Renal cortex interstitium (tissue), 11 donors: ENCODE results near the gene PTPRN2. TPM values are rescaled to one million over a fixed set of nuclear protein-coding genes. Genes with fewer than 3 reads are reported as not detected.
"Not testable (repeated sequence)": the region's sequence is repeated elsewhere in the genome, so short reads cannot be mapped to it uniquely, and the experiment has no call there.

Experiments used
- DNase-seq, 11 donors: peaks; one replicate each; pipeline ENCODE4 v3.0.0-alpha.2; 2013; ENCODE audit warnings: low read depth in 9 of 11, low spot score in 4 of 11; ENCODE audit errors: extremely low read depth in 1 of 11
- polyA plus RNA-seq, 3 donors: library from polyadenylated mRNA; unstranded; fragments of 120-200 nt; gene quantifications; one replicate each; pipeline ENCODE4 v1.2.1, GENCODE V29; 2013; ENCODE audit not compliant: insufficient read length in 3 of 3

PTPRN2 gene
- polyA plus RNA-seq, 3 donors = 6.0 to 7.7 (median 7.2) TPM

- no peak for DNase-seq
Measured at GRCh38 chr7:158051776-158052175, 535.8 kb downstream of the PTPRN2 start.

GRCh38 chr7:158050978-158051651 lies 536.5 kb downstream of the PTPRN2 start:
- no peak for DNase-seq

- no peak for DNase-seq
Measured at GRCh38 chr7:158050441-158050977, 537.1 kb downstream of the PTPRN2 start.

- no peak for DNase-seq
Measured at GRCh38 chr7:158049271-158049670, 538.4 kb downstream of the PTPRN2 start.

GRCh38 chr7:158048569-158048968 lies 539.1 kb downstream of the PTPRN2 start:
- DNase-seq = no peak

GRCh38 chr7:158047391-158048059 lies 540.1 kb downstream of the PTPRN2 start:
- DNase-seq = no peak

- DNase-seq = not testable (repeated sequence)
Measured at GRCh38 chr7:158046246-158046645, 541.4 kb downstream of the PTPRN2 start.

GRCh38 chr7:158044482-158044823 lies 543.2 kb downstream of the PTPRN2 start:
- DNase-seq = no peak

- no peak for DNase-seq
Measured at GRCh38 chr7:158043551-158044481, 543.8 kb downstream of the PTPRN2 start.

- DNase-seq = no peak
Measured at GRCh38 chr7:158042156-158042880, 545.3 kb downstream of the PTPRN2 start.

GRCh38 chr7:158040199-158040598 lies 547.4 kb downstream of the PTPRN2 start:
- no peak for DNase-seq

GRCh38 chr7:158039270-158039669 lies 548.4 kb downstream of the PTPRN2 start:
- no peak for DNase-seq

- DNase-seq = no peak
Measured at GRCh38 chr7:158037211-158037610, 550.4 kb downstream of the PTPRN2 start.

GRCh38 chr7:158035343-158035742 lies 552.3 kb downstream of the PTPRN2 start:
- DNase-seq = no peak

- DNase-seq = no peak
Measured at GRCh38 chr7:158034571-158034970, 553.1 kb downstream of the PTPRN2 start.

GRCh38 chr7:158033925-158034324 lies 553.7 kb downstream of the PTPRN2 start:
- DNase-seq = not testable (repeated sequence)

- DNase-seq = no peak
Measured at GRCh38 chr7:158033196-158033595, 554.4 kb downstream of the PTPRN2 start.

- DNase-seq = no peak
Measured at GRCh38 chr7:158032561-158033115, 555.0 kb downstream of the PTPRN2 start.

GRCh38 chr7:158031867-158032308 lies 555.7 kb downstream of the PTPRN2 start:
- DNase-seq = no peak
